Endometrial microvascular endothelial cells (primary cell): ENCODE measurements around the gene KLHL17. TPM values are rescaled to one million over a fixed set of nuclear protein-coding genes. Genes with fewer than 3 reads are reported as not detected.

Experiments used
- in situ Hi-C: cut with HindIII; loops from 2 replicates; pipeline ENCODE4 v1.10.0; 2017; ENCODE audit warnings: low sequenced_read_pairs, low pct_unique_long_range_greater_than_20kb; ENCODE audit errors: inconsistent ontology term
- total RNA-seq: library from RNA; depleted of rRNA; stranded (reverse); fragments of >200 nt; gene quantifications from one replicate; pipeline ENCODE4 v1.2.3, GENCODE V29; 2015; ENCODE audit errors: inconsistent ontology term

KLHL17 gene
- total RNA-seq, 1 donor from 2014 or later: 6.1 TPM

DNA sequence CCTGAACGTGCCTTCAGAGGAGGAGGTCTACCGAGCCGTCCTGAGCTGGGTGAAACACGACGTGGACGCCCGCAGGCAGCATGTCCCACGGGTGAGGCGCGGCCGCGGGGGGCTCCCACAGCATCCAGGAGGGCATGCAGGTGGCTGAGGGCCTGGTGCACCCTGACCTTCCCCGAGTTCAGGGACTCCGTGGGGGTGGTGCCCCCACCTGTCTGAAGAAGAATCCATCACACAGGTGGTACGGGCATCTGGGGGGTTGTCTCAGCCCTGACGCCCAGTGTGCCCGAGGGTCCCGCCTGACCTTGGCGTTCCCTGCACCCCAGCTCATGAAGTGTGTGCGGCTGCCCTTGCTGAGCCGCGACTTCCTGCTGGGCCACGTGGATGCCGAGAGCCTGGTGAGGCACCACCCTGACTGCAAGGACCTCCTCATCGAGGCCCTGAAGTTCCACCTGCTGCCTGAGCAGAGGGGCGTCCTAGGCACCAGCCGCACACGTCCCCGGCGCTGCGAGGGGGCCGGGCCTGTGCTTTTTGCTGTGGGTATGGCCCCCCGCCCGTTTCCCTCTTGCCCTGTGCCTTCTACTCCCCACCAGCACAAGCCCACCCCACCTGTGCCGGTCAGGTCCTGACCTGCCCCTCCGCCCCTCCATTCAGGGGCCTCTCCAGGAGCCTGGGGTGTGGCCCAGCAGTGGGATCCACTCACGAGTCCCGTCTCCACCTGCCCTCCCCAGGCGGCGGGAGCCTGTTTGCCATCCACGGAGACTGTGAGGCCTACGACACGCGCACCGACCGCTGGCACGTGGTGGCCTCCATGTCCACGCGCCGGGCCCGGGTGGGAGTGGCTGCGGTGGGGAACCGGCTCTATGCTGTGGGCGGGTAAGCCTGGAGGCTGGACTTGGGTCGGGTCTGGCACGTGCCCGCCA, 2.3 kb downstream of the KLHL17 start:
- in situ Hi-C loops: no loop called here

DNA sequence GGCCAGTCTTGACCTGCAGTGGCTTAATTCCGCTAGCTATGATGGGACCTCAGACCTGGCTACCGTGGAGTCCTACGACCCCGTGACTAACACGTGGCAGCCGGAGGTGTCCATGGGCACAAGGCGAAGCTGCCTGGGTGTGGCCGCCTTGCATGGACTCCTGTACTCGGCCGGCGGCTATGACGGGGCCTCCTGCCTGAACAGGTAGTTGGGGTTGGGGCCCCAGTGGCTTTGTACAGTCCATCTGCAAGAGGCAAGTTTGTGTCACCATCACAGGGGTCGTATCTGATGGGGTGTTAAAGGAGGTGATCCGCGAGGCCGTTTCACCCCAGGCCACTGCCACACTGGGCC, 2.9 kb downstream of the KLHL17 start:
- in situ Hi-C loops: no loop called here

DNA sequence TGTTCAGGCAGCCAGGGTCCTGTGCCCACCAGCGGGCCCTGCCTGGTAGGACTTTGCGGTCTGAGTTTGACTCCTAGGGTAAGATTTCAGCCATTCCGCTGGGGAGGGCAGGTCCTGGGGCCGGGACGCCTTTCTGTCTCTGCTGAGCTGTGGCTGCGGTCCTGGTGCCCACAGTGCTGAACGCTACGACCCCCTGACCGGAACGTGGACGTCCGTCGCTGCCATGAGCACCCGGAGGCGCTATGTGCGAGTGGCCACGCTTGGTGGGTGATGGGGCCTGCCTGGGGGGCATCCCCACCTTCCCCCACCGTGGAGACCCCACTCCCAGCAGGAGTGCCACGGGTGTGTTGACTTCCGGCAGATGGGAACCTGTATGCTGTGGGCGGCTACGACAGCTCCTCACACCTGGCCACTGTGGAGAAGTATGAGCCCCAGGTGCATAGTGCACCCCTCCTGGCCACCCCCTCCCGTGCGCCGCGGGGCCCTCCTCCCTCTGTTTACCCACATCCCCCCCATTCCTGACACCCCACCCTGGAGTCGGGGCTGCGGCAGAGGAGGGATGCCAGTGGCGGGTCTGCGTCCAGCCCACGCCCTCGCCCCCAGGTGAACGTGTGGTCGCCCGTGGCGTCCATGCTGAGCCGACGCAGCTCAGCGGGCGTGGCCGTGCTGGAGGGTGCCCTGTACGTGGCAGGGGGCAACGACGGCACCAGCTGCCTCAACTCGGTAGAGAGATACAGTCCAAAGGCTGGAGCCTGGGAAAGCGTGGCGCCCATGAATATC, 3.6 kb downstream of the KLHL17 start:
- in situ Hi-C loops: no loop called here

DNA sequence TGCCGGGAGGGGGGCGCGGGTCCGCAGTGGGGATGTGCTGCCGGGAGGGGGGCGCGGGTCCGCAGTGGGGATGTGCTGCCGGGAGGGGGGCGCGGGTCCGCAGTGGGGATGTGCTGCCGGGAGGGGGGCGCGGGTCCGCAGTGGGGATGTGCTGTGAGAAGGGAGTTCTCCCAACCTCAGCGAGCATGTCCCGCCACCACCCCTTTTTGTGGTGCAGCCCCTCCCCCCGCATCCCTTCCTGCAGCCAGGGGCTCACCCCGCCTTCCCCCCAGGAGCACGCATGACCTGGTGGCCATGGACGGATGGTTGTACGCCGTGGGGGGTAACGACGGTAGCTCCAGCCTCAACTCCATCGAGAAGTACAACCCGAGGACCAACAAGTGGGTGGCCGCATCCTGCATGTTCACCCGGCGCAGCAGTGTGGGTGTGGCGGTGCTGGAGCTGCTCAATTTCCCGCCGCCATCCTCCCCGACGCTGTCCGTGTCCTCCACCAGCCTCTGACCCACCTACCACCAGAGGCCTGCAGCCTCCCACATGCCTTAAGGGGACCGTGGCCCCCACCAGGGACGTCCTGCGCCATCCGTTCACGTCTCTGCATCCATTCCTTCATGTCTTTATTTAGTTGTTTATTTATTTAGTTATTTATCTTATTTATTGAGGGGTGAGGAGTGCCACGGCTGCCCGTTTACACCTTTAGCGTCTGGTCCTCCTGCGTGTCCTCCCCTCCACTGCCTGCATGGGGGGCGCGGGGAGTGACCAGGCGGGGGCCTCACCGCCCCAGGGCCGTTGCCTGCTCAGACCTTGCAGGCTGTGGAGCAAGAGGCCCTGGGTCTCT, 4.5 kb downstream of the KLHL17 start:
- in situ Hi-C loops: no loop called here

DNA sequence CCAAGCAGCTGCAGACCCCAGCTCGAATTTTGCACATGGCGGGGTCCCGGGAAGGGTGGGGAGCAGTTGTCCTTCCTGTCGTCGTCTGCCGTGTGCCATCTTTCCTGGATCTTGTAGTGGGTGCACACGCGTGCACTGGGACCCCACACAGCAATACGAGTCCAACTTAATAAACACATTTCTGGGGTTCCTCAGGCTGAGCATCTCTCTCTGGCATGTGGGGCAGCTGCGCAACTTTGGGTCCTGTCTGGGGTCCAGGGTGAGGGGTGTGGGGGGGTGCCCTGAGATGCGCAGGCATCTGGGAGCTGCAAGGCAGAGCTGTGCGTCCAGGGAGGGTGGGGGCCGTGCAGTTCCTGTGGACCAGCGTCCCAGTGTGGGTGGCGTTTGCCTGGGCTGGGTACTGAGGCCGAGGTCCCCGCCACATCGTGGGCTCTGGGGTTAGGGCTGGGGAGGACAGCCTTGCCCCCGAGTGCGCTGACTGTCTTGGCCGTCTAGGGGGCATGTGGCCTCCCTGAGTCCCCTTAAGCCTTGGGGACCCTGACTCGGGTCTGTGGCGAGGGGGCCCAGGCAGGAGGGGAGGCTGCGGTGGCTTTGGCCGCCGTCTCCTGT, 5.2 kb downstream of the KLHL17 start:
- in situ Hi-C loops: no loop called here

DNA sequence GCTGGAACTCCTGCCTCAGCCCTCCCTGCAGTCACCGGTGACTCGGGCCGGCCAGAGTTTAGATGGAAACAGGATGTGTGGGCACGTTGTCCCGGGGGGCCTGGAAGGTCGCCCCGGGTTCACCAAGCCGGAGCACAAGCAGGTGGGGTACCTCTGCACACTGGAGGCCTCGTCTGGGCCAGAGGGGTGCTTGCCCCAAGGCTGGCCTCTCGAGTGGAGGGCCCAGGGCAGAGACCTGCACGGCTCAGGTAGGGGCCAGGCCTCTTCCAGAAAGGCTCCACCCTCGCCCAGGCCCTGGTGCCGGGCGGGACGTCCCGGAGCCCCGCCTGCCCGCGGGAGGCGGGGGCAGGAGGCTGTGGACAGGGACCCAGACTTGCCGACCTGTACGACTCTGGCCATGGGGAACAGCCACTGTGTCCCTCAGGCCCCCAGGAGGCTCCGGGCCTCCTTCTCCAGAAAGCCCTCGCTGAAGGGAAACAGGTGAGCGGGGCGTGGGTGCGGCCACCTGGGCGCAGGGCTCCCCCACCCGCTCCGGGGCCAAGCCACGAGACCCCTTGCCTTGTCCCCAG, 5.8 kb downstream of the KLHL17 start, which contains the start of gene PLEKHN1:
Gene PLEKHN1, plus strand, starts transcription at position 348 of the 569 bp plus-strand sequence. Its CDS starts 50 bp downstream, at position 398.
- in situ Hi-C loops: no loop called here

DNA sequence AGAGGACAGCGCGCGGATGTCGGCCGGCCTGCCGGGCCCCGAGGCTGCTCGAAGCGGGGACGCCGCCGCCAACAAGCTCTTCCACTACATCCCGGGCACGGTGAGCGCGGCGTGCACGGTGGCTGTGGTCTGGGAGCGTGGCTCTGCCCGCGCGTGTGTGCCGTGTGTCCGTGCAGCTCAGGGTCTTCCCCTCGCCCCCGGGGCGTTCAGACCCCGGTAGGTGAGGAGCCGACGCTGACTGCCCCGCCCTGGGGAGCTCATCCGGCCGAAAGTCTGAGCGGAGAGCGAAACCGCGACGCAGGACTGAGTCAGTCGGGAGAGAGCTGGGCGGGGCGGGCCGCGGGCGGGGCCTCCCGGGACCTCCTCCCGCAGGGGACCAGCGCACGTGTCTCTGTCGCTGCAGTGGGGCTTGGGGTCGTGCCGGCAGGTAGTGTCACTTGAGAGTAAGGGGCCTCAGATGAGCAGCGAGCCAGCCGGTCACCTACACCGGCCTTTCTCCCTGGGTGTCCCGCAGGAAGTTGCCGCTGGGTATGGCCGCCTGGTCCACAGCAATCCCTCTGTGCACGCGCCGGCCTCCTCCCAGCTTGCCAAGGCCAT, 6.4 kb downstream of the KLHL17 start:
- in situ Hi-C loops: no loop called here

DNA sequence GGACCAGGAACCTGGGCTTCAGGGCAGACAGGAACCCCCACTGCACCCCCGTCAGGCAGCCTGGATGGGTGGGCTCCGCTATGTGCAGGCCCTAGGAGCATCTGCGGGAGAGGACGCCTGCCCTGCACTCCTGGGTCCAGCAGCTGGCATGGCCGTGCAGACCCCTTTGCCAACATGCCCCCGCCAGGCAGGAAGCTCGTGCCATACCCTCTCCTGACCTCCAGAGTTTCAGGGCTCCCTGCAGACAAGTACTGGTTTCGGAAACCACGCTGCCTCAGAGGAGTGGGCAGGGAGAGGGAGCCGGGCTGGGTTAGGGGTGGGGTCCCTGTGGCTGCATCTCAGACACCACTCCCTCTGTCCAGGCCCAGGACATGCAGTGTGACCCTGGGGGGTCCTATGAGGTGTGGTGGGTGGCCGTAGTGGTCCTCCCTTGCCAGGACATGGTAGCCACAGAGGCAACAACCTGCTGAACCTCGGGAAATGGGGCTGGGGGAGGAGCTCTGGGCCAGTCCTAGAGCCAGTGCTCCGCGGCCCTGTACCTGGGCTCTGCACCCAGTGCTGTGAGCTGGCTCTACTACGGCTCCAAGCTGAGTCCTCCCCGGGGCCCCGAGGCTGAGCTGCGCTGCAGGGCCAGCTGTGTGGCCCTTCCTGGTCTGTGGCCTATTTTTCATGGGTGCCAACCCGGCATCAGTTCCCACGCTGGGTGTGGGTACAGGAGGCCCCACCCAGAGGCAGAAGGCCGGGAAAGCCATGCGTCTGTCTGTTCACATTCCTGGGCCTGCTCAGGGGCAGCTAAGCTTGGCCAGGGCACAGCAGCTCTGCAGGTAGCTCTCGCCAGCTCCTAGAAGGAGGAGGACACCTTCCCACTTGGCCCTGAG, 7.3 kb downstream of the KLHL17 start:
- in situ Hi-C loops: no loop called here

DNA sequence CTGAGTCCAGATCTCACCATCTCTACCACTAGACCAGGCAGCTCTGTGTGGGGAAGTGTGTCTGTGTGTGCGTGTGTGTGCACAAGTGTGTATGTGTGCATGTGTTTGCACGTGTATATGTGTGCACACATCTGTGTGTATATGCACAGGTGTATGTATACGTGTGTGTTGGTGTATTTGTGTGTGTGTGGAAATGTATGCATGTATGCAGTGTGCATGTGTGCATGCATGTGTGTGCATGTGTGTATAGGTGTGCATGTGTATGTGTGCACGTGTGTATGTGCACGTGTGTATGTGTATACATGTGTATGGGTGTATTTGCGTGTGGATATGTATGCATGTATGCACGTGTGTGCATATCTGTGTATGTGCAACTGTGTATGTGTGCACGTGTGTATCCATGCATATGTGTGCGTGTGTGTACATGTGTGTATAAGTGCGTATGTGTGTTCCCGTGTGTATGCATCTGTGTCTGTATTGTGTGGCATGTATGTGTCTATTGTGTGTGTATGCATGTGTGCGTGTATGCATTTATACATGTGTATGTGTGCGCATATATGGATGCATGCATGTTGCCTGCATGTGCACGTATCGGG, 9.0 kb downstream of the KLHL17 start:
- in situ Hi-C loops: no loop called here

DNA sequence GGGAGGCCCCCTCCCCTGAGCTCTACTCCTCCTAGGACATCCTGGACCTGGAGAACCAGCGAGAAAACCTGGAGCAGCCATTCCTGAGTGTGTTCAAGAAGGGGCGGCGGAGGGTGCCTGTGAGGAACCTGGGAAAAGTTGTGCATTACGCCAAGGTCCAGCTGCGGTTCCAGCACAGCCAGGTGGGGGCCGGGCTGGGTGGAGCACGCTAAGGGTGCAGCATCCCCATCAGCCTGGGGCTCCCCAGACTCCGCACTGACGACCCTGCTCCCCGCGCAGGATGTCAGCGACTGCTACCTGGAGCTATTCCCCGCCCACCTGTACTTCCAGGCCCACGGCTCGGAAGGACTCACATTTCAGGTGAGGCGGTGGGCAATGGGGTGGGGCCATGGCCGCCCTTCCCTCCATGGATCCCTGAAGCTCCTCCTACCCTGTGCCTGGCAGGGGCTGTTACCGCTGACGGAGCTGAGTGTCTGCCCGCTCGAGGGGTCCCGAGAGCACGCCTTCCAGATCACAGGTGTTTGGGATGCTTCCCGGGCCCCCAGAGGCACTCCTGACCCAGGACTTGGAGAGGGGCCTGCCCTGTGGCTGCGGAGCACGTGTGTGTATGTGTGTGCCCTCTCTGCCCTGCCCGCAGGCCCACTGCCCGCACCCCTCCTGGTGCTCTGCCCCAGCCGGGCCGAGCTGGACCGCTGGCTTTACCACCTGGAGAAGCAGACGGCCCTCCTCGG, 10.0 kb downstream of the KLHL17 start:
- in situ Hi-C loops: no loop called here

DNA sequence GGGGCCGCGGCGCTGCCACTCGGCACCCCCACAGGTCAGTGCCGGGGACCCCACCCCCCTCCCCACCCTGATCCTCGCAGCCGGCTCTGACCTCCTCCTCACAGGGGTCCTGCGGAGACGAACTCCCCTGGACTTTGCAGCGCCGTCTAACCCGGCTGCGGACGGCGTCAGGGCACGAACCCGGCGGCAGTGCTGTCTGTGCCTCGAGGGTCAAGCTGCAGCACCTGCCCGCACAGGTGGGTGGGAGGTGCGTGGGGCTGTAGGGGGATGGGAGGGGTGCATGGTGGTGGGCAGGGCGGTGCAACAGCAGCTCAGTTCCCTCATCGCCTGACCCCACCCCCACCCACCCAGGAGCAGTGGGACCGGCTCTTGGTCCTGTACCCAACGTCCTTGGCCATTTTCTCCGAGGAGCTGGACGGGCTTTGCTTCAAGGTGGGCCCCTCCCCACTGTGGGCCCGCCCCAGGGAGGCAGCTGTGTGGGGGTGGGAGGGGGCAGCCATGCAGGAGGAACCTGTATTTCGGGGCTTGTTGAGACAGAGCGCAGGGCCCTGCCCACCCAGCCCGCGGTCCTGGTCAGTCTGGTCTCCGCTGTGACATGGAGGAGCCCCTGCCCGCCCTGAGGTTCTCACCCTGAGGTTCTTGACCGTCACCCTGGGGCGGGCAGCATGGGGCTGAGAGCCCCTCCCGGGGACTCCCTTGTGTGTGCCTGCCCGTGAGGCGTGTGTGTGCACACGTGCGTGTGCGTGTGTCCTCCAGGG, 10.8 kb downstream of the KLHL17 start:
- in situ Hi-C loops: no loop called here

DNA sequence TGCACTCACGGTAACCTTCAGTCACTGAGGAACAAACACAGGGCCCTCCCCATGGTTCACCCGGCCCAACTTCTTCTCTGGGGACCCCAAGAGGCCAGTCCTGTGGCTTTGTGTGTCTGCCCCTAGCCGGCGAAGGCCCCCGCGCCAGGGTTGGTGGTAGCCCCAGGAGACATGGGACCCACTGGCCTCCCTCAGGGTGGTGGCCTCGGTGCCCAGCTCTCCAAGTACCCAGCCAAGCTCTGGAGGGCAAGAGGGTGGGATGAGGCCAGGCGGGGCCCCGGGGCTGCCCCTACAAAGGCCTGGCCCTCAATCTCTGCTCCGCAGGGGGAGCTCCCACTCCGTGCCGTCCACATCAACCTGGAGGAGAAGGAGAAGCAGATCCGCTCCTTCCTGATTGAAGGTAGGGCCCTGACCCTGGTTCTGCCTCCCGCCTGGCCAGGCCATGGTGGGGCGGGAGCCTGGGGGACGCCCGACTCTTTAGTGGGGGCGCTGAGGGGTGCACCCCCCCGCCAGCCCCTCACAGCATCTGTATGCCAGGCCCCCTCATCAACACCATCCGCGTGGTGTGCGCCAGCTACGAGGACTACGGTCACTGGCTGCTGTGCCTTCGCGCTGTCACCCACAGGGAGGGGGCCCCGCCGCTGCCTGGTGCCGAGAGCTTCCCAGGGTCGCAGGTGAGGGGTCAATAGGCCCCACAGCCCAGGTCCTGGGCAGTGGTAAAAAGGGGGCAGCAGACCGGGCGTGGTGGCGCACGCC, 11.5 kb downstream of the KLHL17 start:
- in situ Hi-C loops: no loop called here

DNA sequence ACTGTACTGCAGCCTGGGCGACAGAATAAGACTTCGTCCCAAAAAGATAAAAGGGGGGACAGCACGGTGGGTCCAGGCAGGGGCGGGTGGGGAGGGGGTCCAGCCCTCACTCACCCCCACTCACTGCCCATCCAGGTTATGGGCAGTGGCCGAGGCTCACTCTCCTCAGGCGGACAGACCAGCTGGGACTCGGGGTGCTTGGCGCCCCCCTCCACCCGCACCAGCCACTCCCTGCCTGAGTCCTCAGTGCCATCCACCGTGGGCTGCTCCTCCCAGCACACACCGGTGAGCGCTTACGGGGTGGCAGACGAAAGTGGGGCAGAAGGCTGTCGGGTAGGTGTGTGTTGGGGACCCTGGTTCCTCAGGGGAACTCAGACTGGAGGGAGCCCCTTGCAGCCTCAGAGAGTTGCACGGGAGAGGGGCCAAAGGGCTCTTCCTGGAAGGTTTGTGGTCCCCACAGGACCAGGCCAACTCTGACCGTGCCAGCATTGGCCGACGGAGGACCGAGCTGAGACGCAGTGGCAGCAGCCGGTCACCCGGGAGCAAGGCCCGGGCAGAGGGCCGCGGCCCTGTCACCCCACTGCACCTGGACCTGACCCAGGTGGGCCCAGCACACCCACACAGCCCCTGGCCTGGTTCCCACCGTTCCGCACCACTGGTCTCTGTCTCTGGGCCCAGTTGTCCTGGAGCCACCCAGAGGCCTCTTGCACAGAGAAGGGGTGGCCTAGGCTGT, 12.5 kb downstream of the KLHL17 start:
- in situ Hi-C loops: no loop called here
